ENCODE results near the gene SEL1L3.
A peak's percentile ranks its signal among the peaks of the same experiment; 100 is the strongest.
"Not testable (repeated sequence)": the region's sequence is repeated elsewhere in the genome, so short reads cannot be mapped to it uniquely, and the experiment has no call there.

The SEL1L3 gene

GRCh38 chr4:25872851-25873631, 10.3 kb upstream of the SEL1L3 start:
- DNase-seq (ENCODE audit: low spot score): no peak
- Mint-ChIP-seq H3K27ac (no peak overlapping the region), H3K4me3 (no peak overlapping the region), H3K9me3 (no peaks in the 10 kb centered on the region), H3K27me3 (ENCODE audit: low read depth) (no peaks in the 10 kb centered on the region), H3K36me3 (ENCODE audit: low read depth) (no peaks in the 10 kb centered on the region), H3K4me1 (ENCODE audit: low read depth) (peaks cover 4% of the 10 kb centered on the region)

- Mint-ChIP-seq H3K36me3 (ENCODE audit: low read depth) (no peaks in the 10 kb centered on the region), H3K9me3 (no peaks in the 10 kb centered on the region), H3K27ac (no peak overlapping the region), H3K4me1 (ENCODE audit: low read depth) (peaks cover 8% of the 10 kb centered on the region), H3K4me3 (no peak overlapping the region), H3K27me3 (ENCODE audit: low read depth) (no peaks in the 10 kb centered on the region)
- no peak for DNase-seq (ENCODE audit: low spot score)
These were observed 7.3 kb upstream of the SEL1L3 start for GRCh38 chr4:25870081-25870480.

GRCh38 chr4:25867781-25868294, 5.0 kb upstream of the SEL1L3 start:
- no peak for DNase-seq (ENCODE audit: low spot score)
- H3K36me3 Mint-ChIP-seq (ENCODE audit: low read depth): no peaks in the 10 kb centered on the region
- H3K4me1 Mint-ChIP-seq (ENCODE audit: low read depth): peaks cover 5% of the 10 kb centered on the region
- H3K9me3 Mint-ChIP-seq: no peaks in the 10 kb centered on the region
- H3K27ac Mint-ChIP-seq: no peak overlapping the region
- H3K27me3 Mint-ChIP-seq (ENCODE audit: low read depth): no peaks in the 10 kb centered on the region
- no peak overlapping the region for H3K4me3 Mint-ChIP-seq

- not testable (repeated sequence) for H3K27me3 Mint-ChIP-seq (ENCODE audit: low read depth); H3K4me1 Mint-ChIP-seq (ENCODE audit: low read depth); H3K4me3 Mint-ChIP-seq; DNase-seq (ENCODE audit: low spot score); H3K27ac Mint-ChIP-seq; H3K36me3 Mint-ChIP-seq (ENCODE audit: low read depth); H3K9me3 Mint-ChIP-seq
These were observed 3.6 kb upstream of the SEL1L3 start for GRCh38 chr4:25866401-25866800.

GRCh38 chr4:25865586-25865985, 2.8 kb upstream of the SEL1L3 start:
- Mint-ChIP-seq H3K27me3 (ENCODE audit: low read depth) (peaks cover 3% of the 10 kb centered on the region), H3K36me3 (ENCODE audit: low read depth) (peaks cover 8% of the 10 kb centered on the region), H3K27ac (no peak overlapping the region), H3K9me3 (no peaks in the 10 kb centered on the region), H3K4me1 (ENCODE audit: low read depth) (peaks cover 16% of the 10 kb centered on the region), H3K4me3 (no peak overlapping the region)
- no peak for DNase-seq (ENCODE audit: low spot score)

GRCh38 chr4:25863831-25864418, 1.1 kb upstream of the SEL1L3 start:
- no peaks in the 10 kb centered on the region for H3K9me3 Mint-ChIP-seq
- peaks cover 3% of the 10 kb centered on the region for H3K27me3 Mint-ChIP-seq (ENCODE audit: low read depth)
- H3K4me3 Mint-ChIP-seq: peak overlapping the region; percentile 73
- H3K4me1 Mint-ChIP-seq (ENCODE audit: low read depth): peaks cover 31% of the 10 kb centered on the region
- peaks cover 12% of the 10 kb centered on the region for H3K36me3 Mint-ChIP-seq (ENCODE audit: low read depth)
- H3K27ac Mint-ChIP-seq: peak overlapping the region; percentile 76
- DNase-seq (ENCODE audit: low spot score): no peak

GRCh38 chr4:25863347-25863784, 578 bp upstream of the SEL1L3 start:
- peaks cover 3% of the 10 kb centered on the region for H3K27me3 Mint-ChIP-seq (ENCODE audit: low read depth)
- no peaks in the 10 kb centered on the region for H3K9me3 Mint-ChIP-seq
- peaks cover 12% of the 10 kb centered on the region for H3K36me3 Mint-ChIP-seq (ENCODE audit: low read depth)
- H3K4me1 Mint-ChIP-seq (ENCODE audit: low read depth): peaks cover 34% of the 10 kb centered on the region
- peak overlapping the region; percentile 73 for H3K4me3 Mint-ChIP-seq
- peak overlapping the region; percentile 76 for H3K27ac Mint-ChIP-seq
- no peak for DNase-seq (ENCODE audit: low spot score)

- Mint-ChIP-seq H3K4me3 (peak overlapping the region; percentile 99), H3K4me1 (ENCODE audit: low read depth) (peaks cover 44% of the 10 kb centered on the region), H3K9me3 (no peaks in the 10 kb centered on the region), H3K27ac (peak overlapping the region; percentile 100), H3K36me3 (ENCODE audit: low read depth) (peaks cover 12% of the 10 kb centered on the region), H3K27me3 (ENCODE audit: low read depth) (peaks cover 3% of the 10 kb centered on the region)
- DNase-seq (ENCODE audit: low spot score): peak; percentile 48
These were observed 807 bp downstream of the SEL1L3 start for GRCh38 chr4:25861951-25862410.

GRCh38 chr4:25861280-25861950, 1.4 kb downstream of the SEL1L3 start:
- peak overlapping the region; percentile 99 for H3K4me3 Mint-ChIP-seq
- H3K36me3 Mint-ChIP-seq (ENCODE audit: low read depth): peaks cover 12% of the 10 kb centered on the region
- peaks cover 49% of the 10 kb centered on the region for H3K4me1 Mint-ChIP-seq (ENCODE audit: low read depth)
- no peaks in the 10 kb centered on the region for H3K9me3 Mint-ChIP-seq
- H3K27me3 Mint-ChIP-seq (ENCODE audit: low read depth): peaks cover 3% of the 10 kb centered on the region
- peak overlapping the region; percentile 100 for H3K27ac Mint-ChIP-seq
- DNase-seq (ENCODE audit: low spot score): no peak

- peaks cover 3% of the 10 kb centered on the region for H3K27me3 Mint-ChIP-seq (ENCODE audit: low read depth)
- peaks cover 12% of the 10 kb centered on the region for H3K36me3 Mint-ChIP-seq (ENCODE audit: low read depth)
- no peaks in the 10 kb centered on the region for H3K9me3 Mint-ChIP-seq
- no peak for DNase-seq (ENCODE audit: low spot score)
- peak overlapping the region; percentile 99 for H3K4me3 Mint-ChIP-seq
- H3K4me1 Mint-ChIP-seq (ENCODE audit: low read depth): peaks cover 54% of the 10 kb centered on the region
- H3K27ac Mint-ChIP-seq: peak overlapping the region; percentile 100
These were observed 2.1 kb downstream of the SEL1L3 start for GRCh38 chr4:25860586-25861279.

GRCh38 chr4:25859429-25860148, 3.2 kb downstream of the SEL1L3 start:
- Mint-ChIP-seq H3K4me3 (peak overlapping the region; percentile 99), H3K36me3 (ENCODE audit: low read depth) (peaks cover 12% of the 10 kb centered on the region), H3K27ac (peak overlapping the region; percentile 100), H3K4me1 (ENCODE audit: low read depth) (peaks cover 63% of the 10 kb centered on the region), H3K9me3 (no peaks in the 10 kb centered on the region), H3K27me3 (ENCODE audit: low read depth) (peaks cover 3% of the 10 kb centered on the region)
- no peak for DNase-seq (ENCODE audit: low spot score)

GRCh38 chr4:25857851-25858400, 4.9 kb downstream of the SEL1L3 start:
- H3K27me3 Mint-ChIP-seq (ENCODE audit: low read depth): peaks cover 3% of the 10 kb centered on the region
- H3K9me3 Mint-ChIP-seq: no peaks in the 10 kb centered on the region
- H3K4me3 Mint-ChIP-seq: no peak overlapping the region
- H3K4me1 Mint-ChIP-seq (ENCODE audit: low read depth): peaks cover 66% of the 10 kb centered on the region
- no peak for DNase-seq (ENCODE audit: low spot score)
- no peak overlapping the region for H3K27ac Mint-ChIP-seq
- peaks cover 12% of the 10 kb centered on the region for H3K36me3 Mint-ChIP-seq (ENCODE audit: low read depth)

GRCh38 chr4:25857403-25857802, 5.4 kb downstream of the SEL1L3 start:
- no peak for DNase-seq (ENCODE audit: low spot score)
- no peaks in the 10 kb centered on the region for H3K9me3 Mint-ChIP-seq
- H3K27me3 Mint-ChIP-seq (ENCODE audit: low read depth): peaks cover 3% of the 10 kb centered on the region
- H3K36me3 Mint-ChIP-seq (ENCODE audit: low read depth): peaks cover 15% of the 10 kb centered on the region
- no peak overlapping the region for H3K27ac Mint-ChIP-seq
- peaks cover 69% of the 10 kb centered on the region for H3K4me1 Mint-ChIP-seq (ENCODE audit: low read depth)
- H3K4me3 Mint-ChIP-seq: no peak overlapping the region
